Hepatocyte (in vitro differentiated cells): Measurements from ENCODE around the gene TMEM50A.
"Not testable (repeated sequence)": the region's sequence is repeated elsewhere in the genome, so short reads cannot be mapped to it uniquely, and the experiment has no call there.

Source experiments
- CTCF ChIP-seq: fragments of 200-600 bp; sonication (generic); IDR thresholded peaks from 2 replicates; pipeline ENCODE4 v1.5.1; 2016; ENCODE audit warnings: antibody characterized with exemption, mild to moderate bottlenecking; ENCODE audit not compliant: poor library complexity
- EZH2phosphoT487 ChIP-seq: fragments of 200-600 bp; sonication (generic); IDR thresholded peaks from one replicate; pipeline ENCODE4 v1.6.1; 2018; ENCODE audit warnings: antibody characterized with exemption, mild to moderate bottlenecking, low read depth, moderate library complexity; ENCODE audit not compliant: unreplicated experiment, severe bottlenecking

GRCh38 chr1:25388691-25389090 lies 50.6 kb downstream of the TMEM50A start:
- TF ChIP-seq CTCF, EZH2phosphoT487: not testable (repeated sequence)
